ENCODE measurements around the gene SEC62.

The SEC62 gene

GRCh38 chr3:169948559-169949448, 17.8 kb upstream of the SEC62 start:
- H3K4me3 ChIP-seq (ENCODE audit: low read length), result no peak overlapping the region
- H3K27ac ChIP-seq (ENCODE audit: low read depth, low read length), result no peak overlapping the region
- no peaks in the 10 kb centered on the region for H3K27me3 ChIP-seq (ENCODE audit: control insufficient read depth, insufficient read depth, low read length)
- no peaks in the 10 kb centered on the region for H3K4me1 ChIP-seq (ENCODE audit: control insufficient read depth, insufficient read depth, low read length)
- no peaks in the 10 kb centered on the region for H3K36me3 ChIP-seq (ENCODE audit: control insufficient read depth, insufficient read depth, low read length)
- H3K9ac ChIP-seq (ENCODE audit: low read length), result no peak overlapping the region

GRCh38 chr3:169952045-169952444, 14.6 kb upstream of the SEC62 start:
- Histone ChIP-seq H3K4me1 (ENCODE audit: control insufficient read depth, insufficient read depth, low read length) (no peaks in the 10 kb centered on the region), H3K9ac (ENCODE audit: low read length) (no peak overlapping the region), H3K27ac (ENCODE audit: low read depth, low read length) (no peak overlapping the region), H3K4me3 (ENCODE audit: low read length) (no peak overlapping the region), H3K36me3 (ENCODE audit: control insufficient read depth, insufficient read depth, low read length) (no peaks in the 10 kb centered on the region), H3K27me3 (ENCODE audit: control insufficient read depth, insufficient read depth, low read length) (no peaks in the 10 kb centered on the region)

GRCh38 chr3:169953462-169954141, 13.0 kb upstream of the SEC62 start:
- Histone ChIP-seq H3K36me3 (ENCODE audit: control insufficient read depth, insufficient read depth, low read length) (no peaks in the 10 kb centered on the region), H3K9ac (ENCODE audit: low read length) (no peak overlapping the region), H3K4me1 (ENCODE audit: control insufficient read depth, insufficient read depth, low read length) (no peaks in the 10 kb centered on the region), H3K27me3 (ENCODE audit: control insufficient read depth, insufficient read depth, low read length) (no peaks in the 10 kb centered on the region), H3K4me3 (ENCODE audit: low read length) (no peak overlapping the region), H3K27ac (ENCODE audit: low read depth, low read length) (no peak overlapping the region)

GRCh38 chr3:169954142-169954756, 12.4 kb upstream of the SEC62 start:
- Histone ChIP-seq H3K9ac (ENCODE audit: low read length) (no peak overlapping the region), H3K27ac (ENCODE audit: low read depth, low read length) (no peak overlapping the region), H3K4me3 (ENCODE audit: low read length) (no peak overlapping the region), H3K36me3 (ENCODE audit: control insufficient read depth, insufficient read depth, low read length) (no peaks in the 10 kb centered on the region), H3K4me1 (ENCODE audit: control insufficient read depth, insufficient read depth, low read length) (no peaks in the 10 kb centered on the region), H3K27me3 (ENCODE audit: control insufficient read depth, insufficient read depth, low read length) (no peaks in the 10 kb centered on the region)

GRCh38 chr3:169955406-169955805, 11.2 kb upstream of the SEC62 start:
- Histone ChIP-seq H3K4me3 (ENCODE audit: low read length) (no peak overlapping the region), H3K27ac (ENCODE audit: low read depth, low read length) (no peak overlapping the region), H3K27me3 (ENCODE audit: control insufficient read depth, insufficient read depth, low read length) (no peaks in the 10 kb centered on the region), H3K36me3 (ENCODE audit: control insufficient read depth, insufficient read depth, low read length) (no peaks in the 10 kb centered on the region), H3K4me1 (ENCODE audit: control insufficient read depth, insufficient read depth, low read length) (no peaks in the 10 kb centered on the region), H3K9ac (ENCODE audit: low read length) (no peak overlapping the region)

GRCh38 chr3:169964176-169964575, 2.4 kb upstream of the SEC62 start:
- H3K4me1 ChIP-seq (ENCODE audit: control insufficient read depth, insufficient read depth, low read length), result peaks cover 4% of the 10 kb centered on the region
- no peak overlapping the region for H3K9ac ChIP-seq (ENCODE audit: low read length)
- no peaks in the 10 kb centered on the region for H3K36me3 ChIP-seq (ENCODE audit: control insufficient read depth, insufficient read depth, low read length)
- H3K27ac ChIP-seq (ENCODE audit: low read depth, low read length), result no peak overlapping the region
- no peak overlapping the region for H3K4me3 ChIP-seq (ENCODE audit: low read length)
- H3K27me3 ChIP-seq (ENCODE audit: control insufficient read depth, insufficient read depth, low read length), result no peaks in the 10 kb centered on the region

- peak overlapping the region; percentile 93 for H3K27ac ChIP-seq (ENCODE audit: low read depth, low read length)
- H3K4me1 ChIP-seq (ENCODE audit: control insufficient read depth, insufficient read depth, low read length), result peaks cover 4% of the 10 kb centered on the region
- H3K36me3 ChIP-seq (ENCODE audit: control insufficient read depth, insufficient read depth, low read length), result no peaks in the 10 kb centered on the region
- peak overlapping the region; percentile 77 for H3K9ac ChIP-seq (ENCODE audit: low read length)
- H3K4me3 ChIP-seq (ENCODE audit: low read length), result peak overlapping the region; percentile 75
- no peaks in the 10 kb centered on the region for H3K27me3 ChIP-seq (ENCODE audit: control insufficient read depth, insufficient read depth, low read length)
Measured at GRCh38 chr3:169965562-169966427, 812 bp upstream of the SEC62 start.

GRCh38 chr3:169966951-169967915, 626 bp downstream of the SEC62 start:
- peaks cover 4% of the 10 kb centered on the region for H3K4me1 ChIP-seq (ENCODE audit: control insufficient read depth, insufficient read depth, low read length)
- no peaks in the 10 kb centered on the region for H3K27me3 ChIP-seq (ENCODE audit: control insufficient read depth, insufficient read depth, low read length)
- H3K9ac ChIP-seq (ENCODE audit: low read length), result peak overlapping the region; percentile 74
- H3K36me3 ChIP-seq (ENCODE audit: control insufficient read depth, insufficient read depth, low read length), result peaks cover 4% of the 10 kb centered on the region
- H3K4me3 ChIP-seq (ENCODE audit: low read length), result peak overlapping the region; percentile 75
- H3K27ac ChIP-seq (ENCODE audit: low read depth, low read length), result peak overlapping the region; percentile 93

- Histone ChIP-seq H3K27ac (ENCODE audit: low read depth, low read length) (no peak overlapping the region), H3K4me1 (ENCODE audit: control insufficient read depth, insufficient read depth, low read length) (peaks cover 4% of the 10 kb centered on the region), H3K4me3 (ENCODE audit: low read length) (no peak overlapping the region), H3K9ac (ENCODE audit: low read length) (no peak overlapping the region), H3K36me3 (ENCODE audit: control insufficient read depth, insufficient read depth, low read length) (peaks cover 4% of the 10 kb centered on the region), H3K27me3 (ENCODE audit: control insufficient read depth, insufficient read depth, low read length) (no peaks in the 10 kb centered on the region)
Measured at GRCh38 chr3:169968224-169968885, 1.7 kb downstream of the SEC62 start.

GRCh38 chr3:169969174-169970095, 2.8 kb downstream of the SEC62 start:
- H3K4me1 ChIP-seq (ENCODE audit: control insufficient read depth, insufficient read depth, low read length), result peaks cover 4% of the 10 kb centered on the region
- no peak overlapping the region for H3K27ac ChIP-seq (ENCODE audit: low read depth, low read length)
- H3K9ac ChIP-seq (ENCODE audit: low read length), result no peak overlapping the region
- H3K27me3 ChIP-seq (ENCODE audit: control insufficient read depth, insufficient read depth, low read length), result no peaks in the 10 kb centered on the region
- H3K4me3 ChIP-seq (ENCODE audit: low read length), result no peak overlapping the region
- H3K36me3 ChIP-seq (ENCODE audit: control insufficient read depth, insufficient read depth, low read length), result peaks cover 4% of the 10 kb centered on the region

Measured in rectal smooth muscle tissue (tissue), 1 donor.